ENCODE data around the gene UTP15. TPM values are rescaled to one million over a fixed set of nuclear protein-coding genes. Genes with fewer than 3 reads are reported as not detected.

Gene UTP15
- total RNA-seq, 1 donor from 2014 or later: 10.5 TPM

DNA sequence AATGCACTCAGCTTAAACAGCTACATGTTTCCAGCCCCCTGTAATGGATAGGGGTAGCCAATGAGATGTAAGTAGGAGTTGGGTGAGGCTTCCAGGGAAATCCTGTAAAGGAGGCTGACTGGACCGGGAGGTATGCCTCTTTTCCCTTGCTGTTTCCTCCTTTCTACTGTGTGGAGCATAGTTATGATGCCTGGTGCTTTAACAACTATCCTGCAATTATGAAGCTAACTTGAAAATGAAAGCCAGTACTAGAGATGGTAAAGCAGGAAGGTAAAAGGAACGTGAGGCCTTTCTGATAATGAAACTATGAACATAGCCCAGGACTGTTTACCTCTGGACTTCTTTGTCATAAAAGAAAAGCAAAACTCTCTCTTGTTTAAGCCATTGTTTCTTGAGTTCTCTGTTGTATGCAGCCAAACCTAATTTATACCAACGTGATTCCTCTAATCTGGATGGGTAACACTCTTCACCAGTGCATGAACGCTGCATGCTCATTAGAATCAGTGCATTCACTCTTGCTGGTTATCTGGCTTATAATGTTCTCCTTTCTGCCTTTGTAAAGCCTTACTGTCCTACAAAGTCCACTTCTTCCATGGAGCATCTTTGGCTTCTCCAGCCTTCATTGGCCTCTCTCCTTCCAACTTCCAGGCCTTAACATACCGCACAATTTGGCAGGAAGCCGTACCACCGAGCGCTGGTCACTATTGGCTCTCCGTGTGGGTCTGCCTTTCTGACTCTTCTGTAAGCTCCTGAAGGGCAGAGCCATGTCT is 52.2 kb downstream of the UTP15 start:
- DNase-seq (no peak), ATAC-seq (ENCODE audit: poor library complexity) (no peak)
- intact Hi-C loops (cut with DNase I): no loop called here

DNA sequence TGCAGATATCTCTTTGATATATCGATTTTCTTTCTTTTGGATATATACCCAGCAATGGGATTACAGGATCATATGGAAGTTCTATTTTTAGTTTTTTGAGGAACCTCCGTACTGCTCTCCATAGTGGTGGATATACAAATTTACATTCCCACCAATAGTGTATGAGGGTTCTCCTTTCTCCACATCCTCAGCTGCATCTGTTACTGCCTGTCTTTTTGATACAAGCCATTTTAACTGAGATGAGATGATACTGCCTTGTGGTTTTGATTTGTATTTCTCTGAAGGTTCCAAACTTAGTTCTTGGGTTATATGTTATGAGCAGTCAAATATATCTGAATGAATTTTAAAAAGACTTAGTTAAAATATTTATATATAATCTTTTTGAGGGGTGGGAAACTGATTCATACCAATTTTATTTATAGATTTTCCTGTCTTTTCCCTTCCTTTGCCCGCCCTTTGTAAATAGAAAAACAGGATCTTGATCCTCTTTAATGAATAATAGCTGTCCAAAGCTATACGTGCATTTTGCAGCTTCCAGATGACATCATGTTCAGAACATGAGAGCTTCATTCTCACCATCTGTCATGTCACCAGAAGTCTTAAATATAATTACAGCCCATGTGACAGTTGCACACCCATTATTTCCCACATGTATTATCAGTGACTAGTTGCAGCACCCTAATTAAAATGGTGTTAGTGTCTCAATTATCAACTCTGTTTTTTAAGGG is 54.2 kb downstream of the UTP15 start:
- no peak for DNase-seq
- intact Hi-C loops (cut with DNase I): no loop called here
- ATAC-seq (ENCODE audit: poor library complexity): no peak

DNA sequence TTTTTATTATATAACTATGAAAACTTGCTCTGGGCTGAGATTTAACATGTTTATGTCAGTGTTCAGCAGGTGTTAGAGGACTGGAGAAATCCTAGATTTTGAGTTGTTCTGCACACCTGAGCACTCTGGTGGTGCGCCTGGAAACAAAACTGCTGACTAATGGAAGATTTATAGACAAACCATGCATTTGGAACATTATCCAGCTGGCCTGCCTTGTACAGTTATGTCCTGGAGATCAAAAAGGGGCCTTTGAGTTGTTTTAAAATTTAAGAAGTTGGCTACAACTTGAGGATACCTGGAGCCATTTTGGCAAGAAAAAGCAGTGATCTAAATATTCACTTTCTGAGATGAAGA is 54.8 kb downstream of the UTP15 start:
- DNase-seq: no peak
- intact Hi-C loops (cut with DNase I): no loop called here
- ATAC-seq (ENCODE audit: poor library complexity): no peak

DNA sequence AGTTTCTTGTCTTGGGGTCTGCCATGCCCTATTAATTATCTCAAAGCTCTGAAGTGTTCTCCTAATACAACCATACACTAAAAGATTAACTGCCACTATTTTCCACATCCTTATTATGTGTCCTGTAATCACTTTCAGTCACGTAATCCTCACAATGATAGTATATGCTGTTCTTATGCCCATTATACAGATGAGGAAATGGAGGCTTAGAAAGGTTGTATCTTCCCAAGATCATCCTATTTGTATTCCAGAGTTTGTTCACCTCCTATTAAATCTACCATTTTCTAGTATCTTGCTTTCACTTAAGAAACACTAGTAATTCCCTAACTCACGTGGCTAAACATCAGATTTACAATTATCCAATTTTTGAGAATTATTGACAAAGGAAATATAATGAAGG is 57.5 kb downstream of the UTP15 start:
- intact Hi-C loops (cut with DNase I): no loop called here
- ATAC-seq (ENCODE audit: poor library complexity) (no peak), DNase-seq (no peak)

DNA sequence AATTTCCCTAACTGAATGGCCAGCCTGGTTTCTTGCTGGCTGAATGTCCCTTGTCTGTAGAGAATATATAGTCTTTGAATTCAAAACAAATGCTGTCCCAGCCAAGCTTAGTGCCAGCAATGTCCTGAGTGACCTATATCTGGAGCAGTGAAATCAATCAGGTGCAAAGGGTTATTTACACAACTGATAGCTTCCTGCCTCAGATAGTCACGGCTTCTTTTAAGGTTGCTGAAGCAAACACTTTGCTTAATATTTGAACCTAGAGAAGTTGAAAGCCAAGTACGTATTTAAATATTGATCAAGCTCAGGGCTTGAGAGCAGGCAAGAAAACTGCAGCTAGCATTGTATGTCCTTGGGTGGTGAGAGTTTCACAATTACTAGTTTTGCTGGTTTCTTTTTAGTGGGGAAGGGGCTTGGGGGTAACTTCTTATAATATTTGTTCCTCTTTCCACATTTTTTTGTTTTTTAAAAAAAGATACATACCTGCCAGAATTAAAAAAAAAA is 58.4 kb downstream of the UTP15 start:
- no peak for DNase-seq
- intact Hi-C loops (cut with DNase I): no loop called here
- no peak for ATAC-seq (ENCODE audit: poor library complexity)

DNA sequence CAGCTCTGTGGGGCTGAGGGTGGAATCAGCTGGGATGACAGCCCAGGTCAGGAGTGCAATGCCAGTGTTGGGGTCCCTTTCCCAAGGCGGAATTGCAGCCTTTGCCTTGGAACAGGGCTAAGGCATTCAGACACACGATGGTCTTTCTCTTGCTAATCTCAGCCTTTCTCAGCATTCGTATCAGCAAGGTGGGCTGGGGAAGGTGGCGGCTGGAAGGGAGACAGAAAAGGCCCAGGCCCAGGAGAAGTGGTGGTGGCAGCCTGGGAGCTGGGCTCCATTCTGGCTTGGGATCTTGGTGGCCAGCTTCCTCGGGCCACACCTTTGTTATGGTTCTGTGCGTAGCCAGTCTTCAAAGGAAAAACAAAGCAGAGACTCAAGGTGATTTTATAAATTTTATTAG is 59.3 kb downstream of the UTP15 start:
- DNase-seq (no peak), ATAC-seq (ENCODE audit: poor library complexity) (no peak)
- intact Hi-C loops (cut with DNase I): no loop called here

DNA sequence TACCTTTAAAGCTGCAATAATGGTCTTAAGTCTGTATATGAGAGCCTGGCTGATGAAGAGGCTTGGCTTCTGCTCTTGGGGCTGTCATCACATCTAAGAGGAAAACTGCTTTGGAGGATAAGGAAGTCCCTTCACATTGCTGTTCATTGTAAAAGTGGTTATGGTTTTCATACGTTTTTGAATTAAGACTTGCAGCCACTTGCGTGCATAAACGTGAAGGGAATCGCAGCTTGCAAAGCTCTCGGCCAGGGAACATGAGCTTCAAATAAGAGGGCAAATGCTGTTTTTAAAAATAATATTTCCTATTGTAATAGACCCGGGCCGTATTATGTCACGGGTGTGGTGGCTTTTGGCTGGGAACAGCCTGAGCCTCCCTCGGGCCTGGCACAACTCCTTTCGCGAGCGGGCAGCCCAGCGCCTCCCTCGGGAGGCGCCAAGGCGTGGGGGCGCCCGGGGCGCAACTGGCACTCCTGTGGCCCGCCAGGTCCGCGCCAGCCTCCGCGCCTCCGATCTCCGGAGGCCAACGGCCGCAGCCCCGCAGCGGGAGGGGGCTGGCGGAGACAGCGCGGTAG is 59.9 kb downstream of the UTP15 start:
- intact Hi-C loops (cut with DNase I): no loop called here
- DNase-seq (no peak), ATAC-seq (ENCODE audit: poor library complexity) (peak; percentile 62)

DNA sequence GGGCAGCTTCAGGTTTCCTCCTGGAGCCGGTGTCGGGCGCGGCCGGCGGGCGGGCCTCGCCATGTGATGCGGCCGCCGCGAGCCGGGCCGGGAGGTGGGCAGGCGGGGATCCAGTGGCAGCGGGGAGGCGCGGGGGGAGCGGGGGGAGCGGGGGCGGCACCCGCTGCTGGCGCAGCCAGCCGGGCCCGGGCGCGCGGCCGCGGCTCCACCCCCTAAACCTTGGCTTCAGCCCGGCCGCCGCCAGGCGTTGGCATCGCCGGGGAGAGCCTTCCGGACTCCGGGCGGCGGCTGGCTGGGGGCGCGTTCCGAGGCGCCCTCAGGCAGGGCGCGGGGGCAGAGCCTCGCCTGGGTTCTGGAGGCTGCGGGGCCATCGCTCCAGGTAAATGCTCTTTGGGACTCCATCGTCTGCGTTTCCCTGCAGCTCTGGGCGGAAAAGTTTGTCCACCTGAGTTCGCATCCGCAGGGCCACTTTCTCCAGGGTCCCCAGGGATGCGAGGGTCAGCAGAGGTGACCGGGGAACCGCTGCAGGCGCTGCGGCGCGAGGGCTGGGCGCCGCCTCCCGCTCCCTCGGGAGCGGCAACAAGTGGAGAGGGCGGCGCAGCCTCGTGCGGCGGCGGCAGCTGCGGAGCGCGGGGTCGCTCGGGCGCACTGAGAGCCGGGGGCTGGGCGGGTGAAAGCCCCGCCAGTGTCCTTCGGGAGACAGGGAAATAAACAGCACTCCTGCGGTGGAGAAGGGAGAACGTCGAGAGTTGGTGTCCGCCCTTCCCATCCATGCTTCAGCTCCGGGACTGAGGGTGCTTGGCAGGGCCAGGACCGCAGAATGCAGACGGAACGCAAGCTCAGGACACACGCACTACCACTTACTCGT is 60.6 kb downstream of the UTP15 start, which contains the start of gene ARHGEF28:
Gene ARHGEF28 (plus strand): TSS at position 253 of the 868 bp plus-strand sequence. CDS start 58,656 bp downstream, outside the sequence.
- peak; percentile 59 for DNase-seq
- intact Hi-C loops (cut with DNase I): no loop called here
- ATAC-seq (ENCODE audit: poor library complexity): peak; percentile 95

DNA sequence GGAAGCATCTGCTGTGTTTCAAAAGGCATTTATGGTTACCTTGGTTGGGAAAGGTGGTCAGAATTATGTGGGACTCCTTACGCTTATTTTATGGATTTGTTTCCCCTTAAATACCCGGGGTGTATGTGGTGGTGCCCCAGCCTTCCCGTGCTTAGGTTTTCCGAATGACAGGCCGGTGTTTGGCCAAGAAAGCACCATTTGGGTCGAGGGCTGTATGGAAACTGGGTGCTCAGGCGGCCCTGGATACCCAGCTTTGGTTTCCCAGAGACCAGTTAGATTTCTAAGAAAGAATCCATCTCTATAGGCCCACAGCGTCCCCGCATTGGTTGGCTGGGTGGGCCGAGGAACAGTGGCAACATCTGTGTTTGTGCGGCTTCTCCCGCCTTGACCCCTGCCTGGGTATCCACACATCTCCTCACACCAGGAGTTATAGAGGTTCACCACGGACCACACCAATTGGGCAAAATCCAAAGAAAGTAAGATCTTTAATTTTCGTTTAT is 61.3 kb downstream of the UTP15 start:
- ATAC-seq (ENCODE audit: poor library complexity) (no peak), DNase-seq (no peak)
- intact Hi-C loops (cut with DNase I): no loop called here

DNA sequence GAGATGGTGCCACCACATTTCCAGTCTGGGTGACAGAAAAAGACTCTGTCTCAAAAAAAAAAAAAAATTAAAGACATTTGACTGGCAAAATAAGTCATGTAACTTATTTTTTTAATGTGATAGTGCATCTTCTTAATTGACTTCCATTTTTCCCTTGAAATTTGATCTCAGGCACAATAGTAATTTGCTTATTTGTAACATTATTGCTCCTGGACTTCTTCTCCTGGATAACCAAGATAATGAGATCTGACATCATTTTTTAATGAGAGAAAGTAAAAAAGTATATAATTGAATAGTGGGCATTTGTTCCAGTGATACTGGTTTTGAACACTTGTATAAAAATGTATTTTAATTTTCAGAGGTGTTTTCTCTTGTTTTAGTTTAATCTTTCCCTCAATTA is 63.9 kb downstream of the UTP15 start:
- DNase-seq (no peak), ATAC-seq (ENCODE audit: poor library complexity) (no peak)
- intact Hi-C loops (cut with DNase I): no loop called here

DNA sequence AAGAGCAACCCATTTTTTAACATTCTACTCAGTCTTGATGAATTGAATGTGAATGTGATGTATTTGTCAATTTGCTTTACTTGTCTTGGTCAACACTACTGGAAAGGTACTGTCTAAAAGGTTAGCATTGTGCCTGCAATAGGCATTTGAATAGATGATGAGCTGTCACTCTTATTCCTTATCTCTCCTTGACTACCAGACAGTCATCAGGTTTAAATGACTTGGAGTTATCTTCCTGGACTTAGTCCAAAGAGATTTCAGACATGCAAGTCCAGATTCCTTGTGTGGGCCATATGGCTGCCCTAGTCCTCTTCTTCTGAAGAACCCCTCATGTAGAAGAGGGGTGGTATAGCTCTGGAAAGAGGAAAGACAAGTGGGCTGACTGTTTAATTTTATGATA is 65.2 kb downstream of the UTP15 start:
- ATAC-seq (ENCODE audit: poor library complexity) (no peak), DNase-seq (no peak)
- intact Hi-C loops (cut with DNase I): no loop called here

DNA sequence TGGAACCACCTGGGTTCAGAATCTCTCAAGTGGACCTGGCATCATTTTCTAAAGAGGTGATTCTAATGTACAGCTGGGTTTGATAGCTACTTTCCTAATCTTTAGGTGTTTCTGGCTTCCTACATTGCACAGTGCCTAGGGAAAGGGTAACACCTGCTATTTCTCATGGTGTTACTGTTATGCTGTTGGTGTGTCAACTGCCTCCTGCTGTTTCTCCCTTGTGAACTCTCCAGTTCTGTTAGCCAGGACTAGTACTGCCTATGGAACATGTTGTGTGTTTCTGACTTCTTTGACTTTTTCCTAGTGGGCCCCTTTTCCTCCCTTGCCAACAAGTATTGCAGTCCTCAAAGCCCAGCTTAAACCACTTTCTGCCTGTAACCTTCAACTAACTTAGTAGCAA is 66.0 kb downstream of the UTP15 start:
- DNase-seq (no peak), ATAC-seq (ENCODE audit: poor library complexity) (no peak)
- intact Hi-C loops (cut with DNase I): no loop called here

Other genes with a start within 250 kb of the UTP15 start
- gene FOXD1, start 117.0 kb upstream of the UTP15 start, total RNA-seq: not detected
- gene BTF3, start 67.3 kb upstream of the UTP15 start, total RNA-seq: 364 TPM
- 12.7 TPM for gene ANKRA2, start 104 bp upstream of the UTP15 start, total RNA-seq
- 1.6 TPM for gene ARHGEF28, start 60.5 kb downstream of the UTP15 start, total RNA-seq

Data from Right ventricle myocardium superior (tissue), 1 donor.